Left lung (tissue), 10 donors: ENCODE measurements around the gene PDHX. TPM values are rescaled to one million over a fixed set of nuclear protein-coding genes. Genes with fewer than 3 reads are reported as not detected.

ENCODE experiments used
- ATAC-seq: fragments of 200-7000 bp; cut with Tn5 transposase; one replicate; pipeline ENCODE4 v1.9.1; 2020; ENCODE audit warnings: moderate library complexity
- DNase-seq, 4 donors: peaks; one replicate each; pipeline ENCODE4 v3.0.0-alpha.2; 2013 to 2020
- H3K27ac ChIP-seq, 2 donors: fragments of 200-600 bp; sonication (generic) in 1 of 2; one replicate each; pipeline versions ENCODE4 v1.5.0 to v1.8.0; 2020 to 2021
- H3K27me3 ChIP-seq, 2 donors: fragments of 200-600 bp; sonication (generic) in 1 of 2; one replicate each; pipeline versions ENCODE4 v1.5.0 to v1.8.0; 2020 to 2021
- H3K36me3 ChIP-seq, 2 donors: fragments of 200-600 bp; sonication (generic) in 1 of 2; one replicate each; pipeline versions ENCODE4 v1.5.0 to v1.8.0; 2020 to 2021
- H3K4me1 ChIP-seq, 2 donors: fragments of 200-600 bp; one replicate each; pipeline ENCODE4 v1.8.0; 2021
- H3K4me3 ChIP-seq, 2 donors: fragments of 200-600 bp; sonication (generic) in 1 of 2; one replicate each; pipeline versions ENCODE4 v1.5.0 to v1.8.0; 2020 to 2021; ENCODE audit warnings: mild to moderate bottlenecking in 1 of 2
- H3K9me3 ChIP-seq, 2 donors: fragments of 200-600 bp; sonication (generic) in 1 of 2; one replicate each; pipeline versions ENCODE4 v1.5.0 to v1.8.0; 2020 to 2021
- intact Hi-C, 2 donors: fragments of 100-400 bp; cut with DNase I; formaldehyde crosslinking; loops; one replicate each; pipeline versions ENCODE4 v1.11.2 to v1.14.2; 2022
- polyA plus RNA-seq, 6 donors: library from polyadenylated mRNA; unstranded; fragments of 120-200 nt; gene quantifications; one replicate each; pipeline ENCODE4 v1.2.1, GENCODE V29; 2013; ENCODE audit not compliant: insufficient read length in 6 of 6
- total RNA-seq, 2 donors: library from RNA; stranded (reverse); fragmentation: NEBNext Ultra II Directional; extraction: Animal tissue kit (Norgen Biotek cat#: 25700); gene quantifications; one replicate each; pipeline ENCODE4 v1.2.1, GENCODE V29; 2021
- TF ChIP-seq, protein P1 (sequence below), 2 donors: fragments of 200-600 bp; sonication (generic) in 1 of 2; IDR thresholded peaks; one replicate each; pipeline versions ENCODE4 v1.5.0 to v1.8.0; 2021; ENCODE audit warnings: antibody characterized with exemption in 2 of 2
- donor health status: DM: no; HTN: yes; CAD: no.
- donor health status: DM: no; HTN: no; CAD: no.

The PDHX gene
- total and polyA plus RNA-seq, 8 donors = 31.8 to 41.7 (median 35.0) TPM

GRCh38 chr11:34957606-34958005 lies 41.2 kb downstream of the PDHX start:
- Histone ChIP-seq H3K4me1 (peaks cover 0 to 4% of the 10 kb centered on the region in 2 donors), H3K36me3 (peaks cover 0 to 9% of the 10 kb centered on the region in 2 donors), H3K9me3 (no peaks in the 10 kb centered on the region), H3K27me3 (no peaks in the 10 kb centered on the region), H3K27ac (no peak overlapping the region), H3K4me3 (no peak overlapping the region)
- TF ChIP-seq, protein P1, sequence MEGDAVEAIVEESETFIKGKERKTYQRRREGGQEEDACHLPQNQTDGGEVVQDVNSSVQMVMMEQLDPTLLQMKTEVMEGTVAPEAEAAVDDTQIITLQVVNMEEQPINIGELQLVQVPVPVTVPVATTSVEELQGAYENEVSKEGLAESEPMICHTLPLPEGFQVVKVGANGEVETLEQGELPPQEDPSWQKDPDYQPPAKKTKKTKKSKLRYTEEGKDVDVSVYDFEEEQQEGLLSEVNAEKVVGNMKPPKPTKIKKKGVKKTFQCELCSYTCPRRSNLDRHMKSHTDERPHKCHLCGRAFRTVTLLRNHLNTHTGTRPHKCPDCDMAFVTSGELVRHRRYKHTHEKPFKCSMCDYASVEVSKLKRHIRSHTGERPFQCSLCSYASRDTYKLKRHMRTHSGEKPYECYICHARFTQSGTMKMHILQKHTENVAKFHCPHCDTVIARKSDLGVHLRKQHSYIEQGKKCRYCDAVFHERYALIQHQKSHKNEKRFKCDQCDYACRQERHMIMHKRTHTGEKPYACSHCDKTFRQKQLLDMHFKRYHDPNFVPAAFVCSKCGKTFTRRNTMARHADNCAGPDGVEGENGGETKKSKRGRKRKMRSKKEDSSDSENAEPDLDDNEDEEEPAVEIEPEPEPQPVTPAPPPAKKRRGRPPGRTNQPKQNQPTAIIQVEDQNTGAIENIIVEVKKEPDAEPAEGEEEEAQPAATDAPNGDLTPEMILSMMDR (IDR thresholded peaks at IDR 0.05) = no peak
- no peak for ATAC-seq
- no peak for DNase-seq
- intact Hi-C loops = no loop called here

- Histone ChIP-seq H3K4me1 (no peaks in the 10 kb centered on the region), H3K4me3 (no peak overlapping the region)
- no peak for ATAC-seq
Measured at GRCh38 chr11:34959770-34960169, 43.4 kb downstream of the PDHX start.

DNA sequence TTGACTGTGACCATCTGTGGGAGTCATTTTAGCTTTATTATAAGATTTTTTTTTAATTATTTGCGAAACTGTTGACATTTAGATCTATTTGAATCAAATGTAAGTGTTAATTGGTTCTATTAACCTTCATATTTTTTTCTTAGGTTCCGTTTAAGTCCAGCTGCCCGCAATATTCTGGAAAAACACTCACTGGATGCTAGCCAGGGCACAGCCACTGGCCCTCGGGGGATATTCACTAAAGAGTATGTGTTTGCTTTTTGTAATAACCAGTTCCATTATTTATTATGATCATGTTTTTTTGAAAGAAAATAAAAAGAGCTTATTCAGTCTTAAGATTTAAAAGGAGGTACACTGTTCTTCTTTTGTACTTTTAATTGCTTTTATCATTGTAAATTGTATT lies 43.9 kb downstream of the PDHX start:
- Histone ChIP-seq H3K4me1 (no peaks in the 10 kb centered on the region), H3K36me3 (peaks cover 0 to 9% of the 10 kb centered on the region in 2 donors), H3K9me3 (no peaks in the 10 kb centered on the region), H3K27ac (no peak overlapping the region), H3K27me3 (no peaks in the 10 kb centered on the region), H3K4me3 (no peak overlapping the region)
- intact Hi-C loops = no loop called here
- DNase-seq (no peak), ATAC-seq (no peak)
- TF ChIP-seq, protein P1 (IDR thresholded peaks at IDR 0.05) = no peak

More at GRCh38 chr11:34959770-34960169, 43.4 kb downstream of the PDHX start:
- DNase-seq = no peak
- TF ChIP-seq, protein P1 (IDR thresholded peaks at IDR 0.05) = no peak
- Histone ChIP-seq H3K36me3 (peaks cover 0 to 9% of the 10 kb centered on the region in 2 donors), H3K9me3 (no peaks in the 10 kb centered on the region), H3K27ac (no peak overlapping the region), H3K27me3 (no peaks in the 10 kb centered on the region)
- intact Hi-C loops = no loop called here

DNA sequence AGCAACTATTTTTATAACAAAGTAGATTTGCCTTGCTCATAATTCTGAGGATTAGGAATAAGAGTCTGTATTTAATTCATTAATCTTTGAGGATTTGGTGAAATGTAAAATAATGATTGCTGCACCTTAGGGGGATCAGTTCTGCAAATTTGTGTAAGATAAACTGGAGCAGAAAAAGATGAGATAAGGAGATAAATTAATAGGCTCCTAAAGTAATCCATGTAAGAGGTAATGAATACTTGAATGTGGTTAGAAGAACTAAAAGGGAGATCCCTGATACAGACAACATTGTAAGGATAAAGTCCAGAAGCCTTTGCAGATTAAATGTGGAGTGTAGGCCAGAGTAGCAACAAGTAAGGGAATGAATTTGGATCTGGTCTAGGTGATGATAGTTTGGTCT lies 45.6 kb downstream of the PDHX start:
- TF ChIP-seq, protein P1 (IDR thresholded peaks at IDR 0.05) = no peak
- Histone ChIP-seq H3K36me3 (peaks cover 0 to 16% of the 10 kb centered on the region in 2 donors), H3K4me3 (no peak overlapping the region), H3K4me1 (no peaks in the 10 kb centered on the region), H3K27me3 (no peaks in the 10 kb centered on the region), H3K9me3 (no peaks in the 10 kb centered on the region), H3K27ac (no peak overlapping the region)
- intact Hi-C loops = no loop called here
- no peak for DNase-seq
- ATAC-seq = no peak

- H3K27ac ChIP-seq = no peak overlapping the region
- DNase-seq (no peak), ATAC-seq (peak; percentile 62)
- TF ChIP-seq, protein P1 (IDR thresholded peaks at IDR 0.05) = no peak
- H3K4me3 ChIP-seq = no peak overlapping the region
- intact Hi-C loops = no loop called here
- no peaks in the 10 kb centered on the region for H3K27me3 ChIP-seq
- no peaks in the 10 kb centered on the region for H3K4me1 ChIP-seq
- no peaks in the 10 kb centered on the region for H3K9me3 ChIP-seq
- peaks cover 0 to 18% of the 10 kb centered on the region in 2 donors for H3K36me3 ChIP-seq
Measured at GRCh38 chr11:34963351-34963750, 46.9 kb downstream of the PDHX start.
